Stimulated activated effector memory CD8-positive, alpha-beta T cell treated with anti-CD3 and anti-CD28 coated beads, Interleukin-12 subunit alpha, Interleukin-12 subunit beta, amount 100 ng/mL, for 72 hours (primary cell): ENCODE data around the gene NTHL1.
A peak's percentile ranks its signal among the peaks of the same experiment; 100 is the strongest.

Experiments used
- ATAC-seq: fragments of 150-1000 bp; cut with Tn5 transposase; 2 replicates; pipeline ENCODE4 v1.10.0; 2021
- DNase-seq, 2 donors: peaks; one replicate each; pipeline ENCODE4 v3.0.0; 2021 to 2022; ENCODE audit warnings: low spot score in 2 of 2
- H3K27ac Mint-ChIP-seq: one replicate; pipeline ENCODE4 v1.8.0; 2022; ENCODE audit warnings: mild to moderate bottlenecking, mixed read lengths
- H3K36me3 Mint-ChIP-seq: one replicate; pipeline ENCODE4 v1.8.0; 2022; ENCODE audit warnings: mild to moderate bottlenecking, mixed read lengths
- H3K4me1 Mint-ChIP-seq: one replicate; pipeline ENCODE4 v1.8.0; 2022; ENCODE audit warnings: mixed read lengths
- H3K4me3 Mint-ChIP-seq: one replicate; pipeline ENCODE4 v1.8.0; 2022; ENCODE audit warnings: mild to moderate bottlenecking, mixed read lengths
- H3K9me3 Mint-ChIP-seq: one replicate; pipeline ENCODE4 v1.8.0; 2022; ENCODE audit warnings: mixed read lengths

NTHL1 gene

GRCh38 chr16:2047330-2048115 lies at the start of gene NTHL1, which contains the start of gene TSC2:
Gene NTHL1, minus strand, starts transcription at chr16:2047834. Its CDS starts 11 bp downstream, at chr16:2047823.
Gene TSC2, plus strand, starts transcription at chr16:2047985. Its CDS starts 631 bp downstream, at chr16:2048616.
- Mint-ChIP-seq H3K27ac (peak within 1 kb of the TSS; percentile 73), H3K4me1 (peaks cover 23% of the 10 kb centered on the region), H3K36me3 (peaks cover 31% of the 10 kb centered on the region), H3K4me3 (peak within 1 kb of the TSS; percentile 83), H3K9me3 (no peaks in the 10 kb centered on the region)
- DNase-seq (peak; percentile 92 to 98), ATAC-seq (peak; percentile 98)

DNA sequence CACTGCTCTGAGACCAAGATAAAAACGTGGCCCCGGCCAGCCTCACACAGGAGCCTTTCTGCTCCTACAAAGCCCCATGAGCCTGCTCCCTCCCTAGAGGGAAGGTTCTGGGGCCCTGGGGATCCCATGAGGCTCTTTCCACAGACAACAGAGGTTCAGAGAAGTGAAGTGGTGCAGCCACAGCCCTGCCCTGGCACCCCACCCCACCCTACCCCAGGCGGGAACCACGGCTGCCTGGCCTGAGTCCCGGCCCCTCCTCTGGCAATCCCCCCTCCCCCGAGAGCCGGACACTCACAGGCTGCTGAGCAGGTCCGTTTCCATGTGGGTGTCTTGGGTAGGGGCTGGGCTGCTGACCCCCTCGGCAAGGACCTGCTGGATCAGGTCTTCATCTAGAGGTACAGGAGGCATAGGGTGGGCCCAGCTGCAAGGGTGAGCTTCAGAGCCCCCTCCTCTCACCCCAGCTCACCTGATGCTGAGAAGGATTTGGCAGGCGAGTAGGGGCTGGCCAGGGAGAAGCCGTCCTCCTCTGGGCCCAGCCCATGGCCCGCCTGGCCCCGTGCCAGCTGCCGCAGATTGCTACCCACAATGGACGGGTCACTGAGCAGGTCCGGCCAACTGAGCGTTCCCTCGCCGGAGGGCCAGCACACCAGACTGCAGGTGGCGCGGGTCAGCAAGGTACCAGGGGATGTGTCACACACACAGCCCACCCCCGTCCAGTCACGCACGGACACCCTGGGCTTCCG lies 49.4 kb upstream of the NTHL1 start:
- ATAC-seq (no peak), DNase-seq (no peak)
- Mint-ChIP-seq H3K4me3 (no peak overlapping the region), H3K9me3 (no peaks in the 10 kb centered on the region), H3K4me1 (no peaks in the 10 kb centered on the region), H3K36me3 (peaks cover 17% of the 10 kb centered on the region), H3K27ac (no peak overlapping the region)

GRCh38 chr16:2095918-2096582 lies 48.4 kb upstream of the NTHL1 start:
- H3K4me3 Mint-ChIP-seq: no peak overlapping the region
- ATAC-seq (no peak), DNase-seq (no peak)
- H3K36me3 Mint-ChIP-seq: peaks cover 11% of the 10 kb centered on the region
- H3K27ac Mint-ChIP-seq: no peak overlapping the region
- H3K9me3 Mint-ChIP-seq: no peaks in the 10 kb centered on the region
- no peaks in the 10 kb centered on the region for H3K4me1 Mint-ChIP-seq

DNA sequence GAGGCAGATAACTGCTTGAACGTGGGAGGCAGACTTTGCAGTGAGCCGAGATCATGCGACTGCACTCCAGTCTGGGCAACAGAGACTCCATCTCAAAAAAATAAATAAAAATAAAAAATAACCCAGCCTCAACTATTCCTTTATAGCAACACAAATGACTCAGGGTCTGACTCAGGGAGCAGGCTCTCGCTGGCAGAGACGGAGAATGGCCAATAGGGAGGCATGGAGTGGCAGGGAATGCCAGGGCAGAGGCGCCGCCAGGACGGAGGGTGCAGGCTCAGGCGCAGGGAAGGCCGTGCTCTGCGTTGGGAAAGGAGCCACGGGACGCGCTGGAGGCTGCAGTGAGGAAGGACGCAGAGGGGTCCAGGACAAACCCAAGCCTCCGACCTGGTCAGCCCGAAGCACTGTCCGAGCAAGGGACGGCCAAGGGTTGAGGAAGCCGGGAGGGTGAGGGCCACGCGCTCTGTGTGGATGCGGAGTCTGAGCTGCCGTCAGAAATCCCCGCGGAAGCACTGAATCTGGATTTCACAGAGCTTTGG lies 47.8 kb upstream of the NTHL1 start:
- Mint-ChIP-seq H3K4me3 (no peak overlapping the region), H3K9me3 (no peaks in the 10 kb centered on the region), H3K36me3 (peaks cover 11% of the 10 kb centered on the region), H3K4me1 (no peaks in the 10 kb centered on the region), H3K27ac (no peak overlapping the region)
- ATAC-seq (no peak), DNase-seq (no peak)

DNA sequence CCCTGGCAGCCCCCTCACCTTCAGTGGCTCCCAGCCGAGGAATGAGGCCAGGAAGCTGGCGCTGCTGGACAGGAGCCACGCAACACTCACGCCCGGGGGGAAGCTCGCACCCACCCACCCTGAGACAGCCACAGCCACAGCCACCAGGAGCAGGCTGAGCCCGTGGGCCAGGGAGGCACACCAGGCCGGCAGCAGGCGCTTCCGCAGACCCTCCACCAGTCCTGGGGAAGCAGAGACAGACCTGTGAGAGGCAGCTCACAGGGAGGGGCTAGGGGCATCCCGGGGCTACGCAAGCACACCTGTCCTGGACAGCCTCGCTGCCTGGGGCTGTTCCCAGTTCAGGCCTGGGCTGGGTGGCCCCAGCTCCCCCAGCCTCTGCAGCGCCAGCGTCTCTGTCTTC lies 46.2 kb upstream of the NTHL1 start:
- H3K36me3 Mint-ChIP-seq: peaks cover 11% of the 10 kb centered on the region
- ATAC-seq: no peak
- no peaks in the 10 kb centered on the region for H3K4me1 Mint-ChIP-seq
- H3K4me3 Mint-ChIP-seq: no peak overlapping the region
- no peak for DNase-seq
- H3K27ac Mint-ChIP-seq: no peak overlapping the region
- H3K9me3 Mint-ChIP-seq: no peaks in the 10 kb centered on the region

DNA sequence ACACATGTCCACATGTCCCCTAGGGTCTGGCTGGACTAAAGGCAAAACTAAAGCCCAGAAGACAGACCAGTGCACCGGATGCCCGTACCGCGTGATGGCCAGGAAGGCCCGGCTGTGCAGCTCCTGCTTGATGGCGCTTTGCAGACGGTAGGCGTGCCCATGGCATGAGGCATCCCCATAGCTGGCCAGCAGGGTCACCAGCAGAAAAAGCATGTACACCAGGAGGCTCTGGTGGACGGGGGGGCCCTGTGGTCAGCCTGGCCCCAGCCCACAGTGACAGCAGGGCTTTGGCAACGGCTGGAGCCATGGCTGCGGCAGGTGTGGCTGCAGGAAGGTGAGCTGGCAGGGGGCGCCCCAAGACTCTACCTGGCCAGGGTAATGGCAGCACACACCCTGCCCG lies 45.2 kb upstream of the NTHL1 start:
- Mint-ChIP-seq H3K4me3 (no peak overlapping the region), H3K4me1 (no peaks in the 10 kb centered on the region), H3K9me3 (no peaks in the 10 kb centered on the region), H3K27ac (no peak overlapping the region), H3K36me3 (peaks cover 17% of the 10 kb centered on the region)
- ATAC-seq (no peak), DNase-seq (no peak)

DNA sequence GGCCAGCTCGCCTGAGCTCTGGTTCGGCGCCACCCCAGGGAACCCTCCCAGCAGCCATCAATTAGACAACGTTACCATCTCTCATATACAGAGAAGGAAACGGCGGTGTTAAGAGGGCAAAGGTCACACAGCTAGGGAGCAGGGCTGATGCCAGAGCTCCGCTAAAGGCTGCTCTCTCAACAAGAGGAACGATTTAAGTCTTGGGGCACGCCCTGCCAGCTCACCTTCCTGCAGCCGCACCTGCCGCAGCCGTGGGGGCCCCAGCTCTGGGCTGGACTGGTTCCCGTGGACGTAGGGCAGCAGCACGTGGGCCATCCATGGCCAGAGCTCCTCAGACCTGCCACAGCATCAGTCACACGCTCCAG lies 44.6 kb upstream of the NTHL1 start:
- H3K9me3 Mint-ChIP-seq: no peaks in the 10 kb centered on the region
- ATAC-seq: no peak

GRCh38 chr16:2091547-2092255 lies 44.1 kb upstream of the NTHL1 start:
- H3K9me3 Mint-ChIP-seq: no peaks in the 10 kb centered on the region
- ATAC-seq (no peak), DNase-seq (no peak)
- no peaks in the 10 kb centered on the region for H3K4me1 Mint-ChIP-seq
- H3K27ac Mint-ChIP-seq: no peak overlapping the region
- peaks cover 23% of the 10 kb centered on the region for H3K36me3 Mint-ChIP-seq
- no peak overlapping the region for H3K4me3 Mint-ChIP-seq

More for the DNA sequence above, 44.6 kb upstream of the NTHL1 start:
- DNase-seq: no peak
- Mint-ChIP-seq H3K4me1 (no peaks in the 10 kb centered on the region), H3K4me3 (no peak overlapping the region), H3K27ac (no peak overlapping the region), H3K36me3 (peaks cover 17% of the 10 kb centered on the region)

- Mint-ChIP-seq H3K27ac (no peak overlapping the region), H3K4me1 (no peaks in the 10 kb centered on the region), H3K9me3 (no peaks in the 10 kb centered on the region), H3K36me3 (peaks cover 21% of the 10 kb centered on the region), H3K4me3 (no peak overlapping the region)
- peak in 1 of 2 donors; percentile 51 for DNase-seq
- peak; percentile 64 for ATAC-seq
These were observed 43.3 kb upstream of the NTHL1 start for GRCh38 chr16:2090777-2091546.

GRCh38 chr16:2090481-2090776 lies 42.8 kb upstream of the NTHL1 start:
- H3K9me3 Mint-ChIP-seq: no peaks in the 10 kb centered on the region
- H3K36me3 Mint-ChIP-seq: peaks cover 24% of the 10 kb centered on the region
- H3K4me1 Mint-ChIP-seq: no peaks in the 10 kb centered on the region
- no peak overlapping the region for H3K27ac Mint-ChIP-seq
- H3K4me3 Mint-ChIP-seq: no peak overlapping the region
- no peak for DNase-seq
- ATAC-seq: no peak

GRCh38 chr16:2089706-2090480 lies 42.3 kb upstream of the NTHL1 start:
- peaks cover 29% of the 10 kb centered on the region for H3K36me3 Mint-ChIP-seq
- H3K27ac Mint-ChIP-seq: no peak overlapping the region
- DNase-seq: no peak
- no peaks in the 10 kb centered on the region for H3K9me3 Mint-ChIP-seq
- no peak overlapping the region for H3K4me3 Mint-ChIP-seq
- no peak for ATAC-seq
- H3K4me1 Mint-ChIP-seq: no peaks in the 10 kb centered on the region

DNA sequence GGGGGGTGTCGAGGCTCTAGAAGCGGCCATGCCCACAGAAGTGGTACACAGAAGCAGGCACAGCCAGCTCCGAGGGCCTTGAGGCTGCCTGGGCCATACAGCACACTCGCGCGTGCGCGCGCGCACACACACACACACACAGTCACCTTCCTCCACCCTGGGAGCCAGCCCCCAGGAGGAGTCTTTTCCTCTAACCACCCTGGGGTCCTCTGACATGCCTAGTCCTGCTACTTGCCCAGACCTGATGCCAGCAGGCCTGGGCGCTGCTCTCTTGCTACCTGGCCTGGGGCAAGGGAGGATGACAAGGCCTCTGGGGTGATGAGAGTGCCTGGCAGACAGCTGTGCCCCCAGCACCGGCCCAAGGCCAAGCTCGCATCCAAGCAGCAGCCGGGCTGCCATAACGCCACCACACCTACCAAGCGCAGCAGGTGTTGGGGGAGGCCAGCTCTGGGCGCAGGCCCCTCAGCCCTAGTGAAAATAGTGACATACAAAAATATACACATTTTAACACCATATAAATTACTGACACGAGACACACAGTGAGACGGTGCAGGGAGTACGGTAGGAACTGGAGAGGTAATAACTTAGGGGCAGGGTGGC lies 41.2 kb upstream of the NTHL1 start:
- DNase-seq (no peak), ATAC-seq (no peak)
- no peak overlapping the region for H3K27ac Mint-ChIP-seq
- H3K36me3 Mint-ChIP-seq: peaks cover 29% of the 10 kb centered on the region
- H3K9me3 Mint-ChIP-seq: no peaks in the 10 kb centered on the region
- H3K4me3 Mint-ChIP-seq: no peak overlapping the region
- H3K4me1 Mint-ChIP-seq: no peaks in the 10 kb centered on the region

DNA sequence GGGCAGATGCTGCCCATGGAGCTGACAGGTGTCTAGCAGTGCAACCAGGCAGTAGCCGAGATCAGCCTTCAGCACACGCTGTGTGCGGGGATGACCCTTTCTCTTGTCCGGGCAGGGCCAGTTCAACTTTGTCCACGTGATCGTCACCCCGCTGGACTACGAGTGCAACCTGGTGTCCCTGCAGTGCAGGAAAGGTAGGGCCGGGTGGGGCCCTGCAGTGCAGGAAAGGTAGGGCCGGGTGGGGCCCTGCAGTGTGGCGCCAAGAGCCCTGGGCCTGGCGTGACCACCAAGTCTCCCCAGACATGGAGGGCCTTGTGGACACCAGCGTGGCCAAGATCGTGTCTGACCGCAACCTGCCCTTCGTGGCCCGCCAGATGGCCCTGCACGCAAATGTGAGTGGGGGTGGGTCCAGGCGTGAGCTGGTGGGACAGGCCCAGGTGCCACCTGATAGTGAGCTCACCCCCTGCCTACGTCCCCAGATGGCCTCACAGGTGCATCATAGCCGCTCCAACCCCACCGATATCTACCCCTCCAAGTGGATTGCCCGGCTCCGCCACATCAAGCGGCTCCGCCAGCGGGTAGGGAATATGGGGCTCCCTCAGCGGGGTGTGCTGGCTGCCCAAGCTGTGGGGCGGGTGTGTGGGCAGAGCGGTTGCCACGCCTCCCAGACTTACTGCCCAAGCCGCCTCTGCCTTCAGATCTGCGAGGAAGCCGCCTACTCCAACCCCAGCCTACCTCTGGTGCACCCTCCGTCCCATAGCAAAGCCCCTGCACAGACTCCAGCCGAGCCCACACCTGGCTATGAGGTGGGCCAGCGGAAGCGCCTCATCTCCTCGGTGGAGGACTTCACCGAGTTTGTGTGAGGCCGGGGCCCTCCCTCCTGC lies 40.4 kb upstream of the NTHL1 start:
- Mint-ChIP-seq H3K4me1 (no peaks in the 10 kb centered on the region), H3K36me3 (peaks cover 29% of the 10 kb centered on the region), H3K27ac (no peak overlapping the region), H3K9me3 (no peaks in the 10 kb centered on the region), H3K4me3 (no peak overlapping the region)
- no peak for DNase-seq
- ATAC-seq: no peak
